GM18951 (cell line): Measurements from ENCODE around the gene RXRB.

Experiments
- POLR2A ChIP-seq: IDR thresholded peaks from 4 replicates; pipeline ENCODE4 v1.6.1; 2011; ENCODE audit warnings: mild to moderate bottlenecking; ENCODE audit not compliant: insufficient read length, insufficient read depth; ENCODE audit errors: extremely low read depth
- in situ Hi-C: fragments of 300-500 bp; cut with MboI; formaldehyde crosslinking; loops from one replicate; pipeline ENCODE4 v1.12.0; 2022; ENCODE audit warnings: low sequenced_read_pairs, mixed read lengths, inconsistent platforms; ENCODE audit not compliant: unreplicated experiment

The RXRB gene

GRCh38 chr6:33197431-33198048 is 2.9 kb downstream of the RXRB start:
- in situ Hi-C loops, result no loop called here
- TF ChIP-seq POLR2A, result no peak

- no peak for TF ChIP-seq POLR2A
- in situ Hi-C loops, result no loop called here
Measured at GRCh38 chr6:33195304-33196165, 4.9 kb downstream of the RXRB start.

GRCh38 chr6:33194431-33194979 is 6.0 kb downstream of the RXRB start:
- in situ Hi-C loops, result no loop called here

GRCh38 chr6:33193619-33194018 is 6.8 kb downstream of the RXRB start:
- in situ Hi-C loops, result no loop called here
- TF ChIP-seq POLR2A, result no peak

More at GRCh38 chr6:33194431-33194979, 6.0 kb downstream of the RXRB start:
- no peak for TF ChIP-seq POLR2A

- in situ Hi-C loops, result no loop called here
- TF ChIP-seq POLR2A, result no peak
Measured at GRCh38 chr6:33192671-33193602, 7.5 kb downstream of the RXRB start.

- TF ChIP-seq POLR2A, result no peak
- in situ Hi-C loops, result no loop called here
Measured at GRCh38 chr6:33192105-33192646, 8.3 kb downstream of the RXRB start, which contains the start of gene COL11A2. Gene COL11A2 (minus strand): TSS chr6:33192467. CDS start chr6:33192240, 227 bp downstream.

GRCh38 chr6:33191383-33192104 is 8.9 kb downstream of the RXRB start:
- no peak for TF ChIP-seq POLR2A
- in situ Hi-C loops, result no loop called here

GRCh38 chr6:33190504-33191107 is 9.9 kb downstream of the RXRB start:
- in situ Hi-C loops, result no loop called here

GRCh38 chr6:33189625-33190448 is 10.6 kb downstream of the RXRB start:
- in situ Hi-C loops, result no loop called here
- TF ChIP-seq POLR2A, result no peak

More at GRCh38 chr6:33190504-33191107, 9.9 kb downstream of the RXRB start:
- TF ChIP-seq POLR2A, result no peak

- TF ChIP-seq POLR2A, result no peak
- in situ Hi-C loops, result no loop called here
Measured at GRCh38 chr6:33189164-33189563, 11.3 kb downstream of the RXRB start.

- in situ Hi-C loops, result no loop called here
- no peak for TF ChIP-seq POLR2A
Measured at GRCh38 chr6:33187809-33188208, 12.7 kb downstream of the RXRB start.

GRCh38 chr6:33185654-33186187 is 14.7 kb downstream of the RXRB start:
- in situ Hi-C loops, result no loop called here

More at GRCh38 chr6:33185654-33186187, 14.7 kb downstream of the RXRB start:
- no peak for TF ChIP-seq POLR2A
